ENCODE results near the gene FAM107B.

FAM107B gene

GRCh38 chr10:14543046-14543903 is 231.4 kb downstream of the FAM107B start:
- no peak overlapping the region for H2AFZ ChIP-seq (ENCODE audit: low read depth, low read length)
- no peak overlapping the region for H3K27ac ChIP-seq (ENCODE audit: low read length, poor library complexity, severe bottlenecking)
- peaks cover 0 to 14% of the 10 kb centered on the region in 2 experiments for H3K36me3 ChIP-seq (ENCODE audit: control insufficient read depth in 1 of 2, insufficient read depth in 2 of 2, low read depth in 1 of 2, low read length in 2 of 2)
- no peak overlapping the region for H3K14ac ChIP-seq (ENCODE audit: low read length in 2 of 2)
- H2BK120ac ChIP-seq (ENCODE audit: low read depth, low read length): peak overlapping the region; percentile 24
- H3K9me3 ChIP-seq (ENCODE audit: control insufficient read depth, low read length): no peaks in the 10 kb centered on the region
- peak overlapping the region in 1 of 2 experiments; percentile 54 for H3K18ac ChIP-seq (ENCODE audit: low read depth in 1 of 2, low read length in 2 of 2)
- peak overlapping the region; percentile 79 for H4K8ac ChIP-seq (ENCODE audit: low read length)
- H3K4me2 ChIP-seq (ENCODE audit: low read length, poor library complexity, severe bottlenecking): no peak overlapping the region
- no peak overlapping the region for H2AK5ac ChIP-seq (ENCODE audit: low read length, severe bottlenecking)
- H3K79me1 ChIP-seq (replicated peaks; ENCODE audit: low read length, poor library complexity, severe bottlenecking): peaks cover 25% of the 10 kb centered on the region
- H4K91ac ChIP-seq (ENCODE audit: low read length): no peak overlapping the region
- no peaks in the 10 kb centered on the region for H3K27me3 ChIP-seq (ENCODE audit: control insufficient read depth in 1 of 2, insufficient read depth in 1 of 2, low read length in 2 of 2)
- H2BK15ac ChIP-seq (ENCODE audit: low read depth, poor library complexity, severe bottlenecking): no peak overlapping the region
- no peak for DNase-seq
- peaks cover 13% of the 10 kb centered on the region for H3K4me1 ChIP-seq (ENCODE audit: control insufficient read depth, insufficient read depth, low read depth, low read length)
- H2BK5ac ChIP-seq (ENCODE audit: low read depth, low read length, poor library complexity, severe bottlenecking): no peak overlapping the region
- H3K4ac ChIP-seq (ENCODE audit: low read depth in 1 of 2, low read length in 2 of 2): no peak overlapping the region
- 73% methylated on average over 11 of the region's 11 CpGs for WGBS
- no peak overlapping the region for H2BK12ac ChIP-seq (ENCODE audit: low read length in 2 of 2)
- H3K4me3 ChIP-seq (ENCODE audit: insufficient read depth in 1 of 2, low read depth in 1 of 2, low read length in 2 of 2): peak overlapping the region in 1 of 2 experiments; percentile 57
- H3K23ac ChIP-seq (ENCODE audit: low read length in 2 of 2): no peak overlapping the region
- peak overlapping the region; percentile 72 for H3K9ac ChIP-seq (ENCODE audit: low read length)

- Histone ChIP-seq H3K4me2 (ENCODE audit: low read length, poor library complexity, severe bottlenecking) (no peak overlapping the region), H3K27ac (ENCODE audit: low read length, poor library complexity, severe bottlenecking) (no peak overlapping the region), H3K9me3 (ENCODE audit: control insufficient read depth, low read length) (no peaks in the 10 kb centered on the region), H3K14ac (ENCODE audit: low read length in 2 of 2) (no peak overlapping the region), H2BK12ac (ENCODE audit: low read length in 2 of 2) (no peak overlapping the region), H3K79me1 (replicated peaks; ENCODE audit: low read length, poor library complexity, severe bottlenecking) (peaks cover 23% of the 10 kb centered on the region), H3K4ac (ENCODE audit: low read depth in 1 of 2, low read length in 2 of 2) (no peak overlapping the region), H3K18ac (ENCODE audit: low read depth in 1 of 2, low read length in 2 of 2) (no peak overlapping the region), H3K4me1 (ENCODE audit: control insufficient read depth, insufficient read depth, low read depth, low read length) (peaks cover 10% of the 10 kb centered on the region), H3K9ac (ENCODE audit: low read length) (no peak overlapping the region), H2BK5ac (ENCODE audit: low read depth, low read length, poor library complexity, severe bottlenecking) (no peak overlapping the region), H4K8ac (ENCODE audit: low read length) (no peak overlapping the region), H4K91ac (ENCODE audit: low read length) (no peak overlapping the region), H3K4me3 (ENCODE audit: insufficient read depth in 1 of 2, low read depth in 1 of 2, low read length in 2 of 2) (no peak overlapping the region), H3K36me3 (ENCODE audit: control insufficient read depth in 1 of 2, insufficient read depth in 2 of 2, low read depth in 1 of 2, low read length in 2 of 2) (peaks cover 0 to 14% of the 10 kb centered on the region in 2 experiments), H2AK5ac (ENCODE audit: low read length, severe bottlenecking) (no peak overlapping the region), H3K23ac (ENCODE audit: low read length in 2 of 2) (no peak overlapping the region), H2AFZ (ENCODE audit: low read depth, low read length) (no peak overlapping the region), H2BK120ac (ENCODE audit: low read depth, low read length) (no peak overlapping the region), H2BK15ac (ENCODE audit: low read depth, poor library complexity, severe bottlenecking) (no peak overlapping the region), H3K27me3 (ENCODE audit: control insufficient read depth in 1 of 2, insufficient read depth in 1 of 2, low read length in 2 of 2) (no peaks in the 10 kb centered on the region)
- DNase-seq: no peak
- WGBS: 92% methylated on average over 9 of the region's 9 CpGs
Observed at GRCh38 chr10:14541379-14541778, 233.3 kb downstream of the FAM107B start.

GRCh38 chr10:14540611-14541010 is 234.1 kb downstream of the FAM107B start:
- peaks cover 28% of the 10 kb centered on the region for H3K79me1 ChIP-seq (replicated peaks; ENCODE audit: low read length, poor library complexity, severe bottlenecking)
- no peak overlapping the region for H2AK5ac ChIP-seq (ENCODE audit: low read length, severe bottlenecking)
- no peak overlapping the region for H2BK15ac ChIP-seq (ENCODE audit: low read depth, poor library complexity, severe bottlenecking)
- H2BK5ac ChIP-seq (ENCODE audit: low read depth, low read length, poor library complexity, severe bottlenecking): no peak overlapping the region
- H3K36me3 ChIP-seq (ENCODE audit: control insufficient read depth in 1 of 2, insufficient read depth in 2 of 2, low read depth in 1 of 2, low read length in 2 of 2): peaks cover 0 to 14% of the 10 kb centered on the region in 2 experiments
- no peak overlapping the region for H3K18ac ChIP-seq (ENCODE audit: low read depth in 1 of 2, low read length in 2 of 2)
- H3K4me3 ChIP-seq (ENCODE audit: insufficient read depth in 1 of 2, low read depth in 1 of 2, low read length in 2 of 2): no peak overlapping the region
- H3K9me3 ChIP-seq (ENCODE audit: control insufficient read depth, low read length): no peaks in the 10 kb centered on the region
- no peak for DNase-seq
- WGBS: 93% methylated on average over 4 of the region's 5 CpGs
- H4K91ac ChIP-seq (ENCODE audit: low read length): no peak overlapping the region
- peaks cover 9% of the 10 kb centered on the region for H3K4me1 ChIP-seq (ENCODE audit: control insufficient read depth, insufficient read depth, low read depth, low read length)
- no peak overlapping the region for H3K4me2 ChIP-seq (ENCODE audit: low read length, poor library complexity, severe bottlenecking)
- no peak overlapping the region for H3K9ac ChIP-seq (ENCODE audit: low read length)
- H3K27ac ChIP-seq (ENCODE audit: low read length, poor library complexity, severe bottlenecking): no peak overlapping the region
- no peak overlapping the region for H4K8ac ChIP-seq (ENCODE audit: low read length)
- no peak overlapping the region for H3K23ac ChIP-seq (ENCODE audit: low read length in 2 of 2)
- H3K14ac ChIP-seq (ENCODE audit: low read length in 2 of 2): no peak overlapping the region
- no peak overlapping the region for H2BK12ac ChIP-seq (ENCODE audit: low read length in 2 of 2)
- H3K27me3 ChIP-seq (ENCODE audit: control insufficient read depth in 1 of 2, insufficient read depth in 1 of 2, low read length in 2 of 2): no peaks in the 10 kb centered on the region
- no peak overlapping the region for H2BK120ac ChIP-seq (ENCODE audit: low read depth, low read length)
- no peak overlapping the region for H2AFZ ChIP-seq (ENCODE audit: low read depth, low read length)
- H3K4ac ChIP-seq (ENCODE audit: low read depth in 1 of 2, low read length in 2 of 2): no peak overlapping the region

GRCh38 chr10:14540062-14540461 is 234.6 kb downstream of the FAM107B start:
- H3K9me3 ChIP-seq (ENCODE audit: control insufficient read depth, low read length): no peaks in the 10 kb centered on the region
- H2BK120ac ChIP-seq (ENCODE audit: low read depth, low read length): no peak overlapping the region
- H3K27ac ChIP-seq (ENCODE audit: low read length, poor library complexity, severe bottlenecking): no peak overlapping the region
- no peak overlapping the region for H2AK5ac ChIP-seq (ENCODE audit: low read length, severe bottlenecking)
- H2BK12ac ChIP-seq (ENCODE audit: low read length in 2 of 2): no peak overlapping the region
- no peak overlapping the region for H3K18ac ChIP-seq (ENCODE audit: low read depth in 1 of 2, low read length in 2 of 2)
- no peak overlapping the region for H3K4me3 ChIP-seq (ENCODE audit: insufficient read depth in 1 of 2, low read depth in 1 of 2, low read length in 2 of 2)
- no peak overlapping the region for H2BK15ac ChIP-seq (ENCODE audit: low read depth, poor library complexity, severe bottlenecking)
- H3K4me1 ChIP-seq (ENCODE audit: control insufficient read depth, insufficient read depth, low read depth, low read length): peaks cover 7% of the 10 kb centered on the region
- no peak overlapping the region for H4K91ac ChIP-seq (ENCODE audit: low read length)
- H3K4ac ChIP-seq (ENCODE audit: low read depth in 1 of 2, low read length in 2 of 2): no peak overlapping the region
- no peak overlapping the region for H3K23ac ChIP-seq (ENCODE audit: low read length in 2 of 2)
- no peak overlapping the region for H4K8ac ChIP-seq (ENCODE audit: low read length)
- peaks cover 28% of the 10 kb centered on the region for H3K79me1 ChIP-seq (replicated peaks; ENCODE audit: low read length, poor library complexity, severe bottlenecking)
- H3K4me2 ChIP-seq (ENCODE audit: low read length, poor library complexity, severe bottlenecking): no peak overlapping the region
- no peak overlapping the region for H2AFZ ChIP-seq (ENCODE audit: low read depth, low read length)
- no peaks in the 10 kb centered on the region for H3K27me3 ChIP-seq (ENCODE audit: control insufficient read depth in 1 of 2, insufficient read depth in 1 of 2, low read length in 2 of 2)
- H2BK5ac ChIP-seq (ENCODE audit: low read depth, low read length, poor library complexity, severe bottlenecking): no peak overlapping the region
- H3K9ac ChIP-seq (ENCODE audit: low read length): no peak overlapping the region
- H3K36me3 ChIP-seq (ENCODE audit: control insufficient read depth in 1 of 2, insufficient read depth in 2 of 2, low read depth in 1 of 2, low read length in 2 of 2): peaks cover 0 to 14% of the 10 kb centered on the region in 2 experiments
- no peak for DNase-seq
- no peak overlapping the region for H3K14ac ChIP-seq (ENCODE audit: low read length in 2 of 2)
- 74% methylated on average over 3 of the region's 3 CpGs for WGBS

Data from mesenchymal stem cell (in vitro differentiated cells and primary cell).